Stimulated activated CD4-positive, alpha-beta T cell treated with anti-CD3 and anti-CD28 coated beads, Interleukin-15, amount 100 ng/mL, for 48 hours (primary cell): ENCODE measurements around the gene POU3F3.

Experiments used
- DNase-seq, 2 donors: peaks; one replicate each; pipeline ENCODE4 v3.0.0-alpha.2; 2020; ENCODE audit warnings: low read depth in 2 of 2

POU3F3 gene

DNA sequence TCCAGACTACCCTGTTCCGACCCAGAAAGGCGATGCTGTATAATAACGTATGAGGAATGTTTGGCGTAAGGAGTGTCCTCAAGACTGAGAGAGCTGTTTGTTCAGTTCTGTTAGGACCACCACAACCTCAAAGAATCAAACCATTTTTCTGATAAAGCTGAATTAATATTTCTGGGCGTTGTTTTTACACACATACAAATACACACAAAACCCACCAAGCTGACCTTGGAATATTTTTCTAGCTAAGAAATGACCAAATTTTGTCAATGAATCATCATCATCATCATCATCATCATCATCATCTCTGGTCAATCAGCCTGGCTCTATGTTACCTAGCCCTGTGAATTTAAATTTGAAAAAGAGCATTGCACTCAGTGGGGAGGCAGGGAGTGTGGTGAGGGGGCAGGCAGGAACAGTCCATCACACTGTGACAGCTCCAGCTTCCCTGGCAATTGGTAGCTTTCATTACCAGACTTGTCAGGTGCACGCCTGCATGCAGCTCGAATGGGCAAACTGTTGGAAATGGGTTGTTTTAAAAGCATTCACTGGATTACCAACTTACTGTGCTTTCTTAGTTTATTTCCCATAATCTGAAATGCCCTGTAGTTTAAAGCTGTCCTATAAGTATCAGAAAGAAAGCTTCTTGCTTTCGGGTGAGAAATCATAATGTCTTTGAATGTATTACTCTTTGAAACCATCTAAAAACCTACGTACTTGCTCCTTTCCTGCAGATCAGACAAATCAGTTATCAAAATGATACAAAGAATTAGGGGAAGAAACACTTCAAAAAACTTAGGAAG, 6.9 kb upstream of the POU3F3 start:
- no peak for DNase-seq

DNA sequence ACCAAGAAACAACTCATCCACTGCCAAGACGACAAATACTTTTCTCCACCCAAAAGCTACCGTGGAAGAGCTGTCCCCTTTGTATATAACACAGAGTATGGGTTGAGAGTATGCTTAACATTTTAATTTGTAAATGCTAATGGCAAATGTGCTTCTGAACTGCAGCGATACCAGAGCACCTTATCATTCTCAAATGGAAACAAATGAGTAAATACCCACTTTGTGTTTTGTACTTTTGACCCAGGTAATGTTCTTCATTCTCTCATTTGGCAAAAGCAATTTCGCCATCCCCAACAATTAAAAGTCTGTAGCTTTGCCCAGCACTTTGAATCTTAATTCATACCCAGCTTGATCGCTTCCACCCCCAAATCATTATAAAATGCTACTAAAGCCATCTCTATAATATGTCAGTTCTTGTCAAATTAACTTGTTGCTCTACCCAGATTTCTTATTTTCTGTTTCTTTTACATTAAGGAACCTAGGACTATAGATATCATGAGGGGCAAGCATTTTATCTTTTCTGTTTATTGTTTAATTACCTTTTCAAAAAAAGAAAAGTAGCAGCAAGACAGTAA, 6.2 kb upstream of the POU3F3 start:
- no peak for DNase-seq

DNA sequence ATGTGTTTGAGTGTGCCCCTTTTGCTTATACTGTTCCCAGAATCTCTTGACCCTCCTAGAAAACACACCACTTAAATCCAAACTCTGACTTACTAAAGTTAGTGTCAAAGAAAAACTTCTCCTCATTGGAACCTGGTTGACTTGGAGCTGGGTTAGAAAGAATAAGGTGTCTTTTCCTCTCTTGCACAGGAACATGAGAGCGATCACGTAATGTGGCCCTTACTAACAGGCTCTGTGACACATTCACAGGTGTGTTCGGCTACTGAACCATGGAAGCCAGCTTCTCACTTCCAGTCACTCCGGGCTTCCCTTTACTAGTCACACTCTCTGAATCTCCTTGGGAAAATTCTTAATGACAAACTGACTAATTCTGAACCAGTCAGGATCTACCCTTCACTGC, 5.4 kb upstream of the POU3F3 start:
- no peak for DNase-seq

DNA sequence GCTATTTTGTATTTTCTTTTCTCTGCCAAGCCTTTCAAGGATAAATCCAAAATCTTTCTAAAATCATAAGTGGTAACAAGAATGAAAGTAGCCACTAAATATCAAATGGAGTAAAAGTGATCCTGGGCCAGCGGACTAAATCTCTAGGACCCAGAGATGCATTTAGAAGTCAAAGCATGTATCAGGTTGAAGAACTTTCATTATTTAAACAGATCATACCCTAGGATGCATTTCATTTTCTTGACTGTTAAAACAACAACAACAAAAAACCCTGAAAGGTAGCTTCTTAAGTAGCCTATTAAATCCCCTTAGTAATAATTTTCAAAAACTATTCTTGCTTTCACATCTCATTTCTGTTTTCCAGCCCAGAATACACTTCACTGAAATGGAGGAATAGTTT, 4.8 kb upstream of the POU3F3 start:
- DNase-seq = no peak

DNA sequence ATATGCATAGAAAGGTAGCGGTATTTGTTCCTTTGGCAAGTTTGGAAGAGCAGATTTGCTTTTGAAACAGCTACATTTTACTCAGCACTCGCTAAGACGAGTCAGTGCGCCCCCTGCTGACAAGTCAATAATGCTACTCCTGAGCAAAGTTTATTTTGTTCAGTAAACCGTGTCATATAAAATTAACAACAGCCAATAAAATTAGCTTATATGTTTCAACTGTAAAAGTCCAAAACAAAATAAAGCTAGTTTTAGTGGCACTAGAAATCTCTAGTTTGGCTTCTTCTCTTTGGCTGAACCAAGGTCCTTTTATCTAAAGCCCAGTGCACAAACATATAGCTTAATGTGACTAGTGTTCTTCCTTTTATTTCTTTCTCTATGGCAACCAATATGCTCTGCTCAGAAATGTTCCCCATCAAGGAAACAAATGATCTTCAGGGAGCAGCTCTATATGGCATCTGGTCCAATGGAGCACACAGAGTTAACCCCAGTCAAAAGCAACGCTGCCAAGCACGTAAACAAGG, 4.2 kb upstream of the POU3F3 start:
- DNase-seq = peak; percentile 42 to 57

DNA sequence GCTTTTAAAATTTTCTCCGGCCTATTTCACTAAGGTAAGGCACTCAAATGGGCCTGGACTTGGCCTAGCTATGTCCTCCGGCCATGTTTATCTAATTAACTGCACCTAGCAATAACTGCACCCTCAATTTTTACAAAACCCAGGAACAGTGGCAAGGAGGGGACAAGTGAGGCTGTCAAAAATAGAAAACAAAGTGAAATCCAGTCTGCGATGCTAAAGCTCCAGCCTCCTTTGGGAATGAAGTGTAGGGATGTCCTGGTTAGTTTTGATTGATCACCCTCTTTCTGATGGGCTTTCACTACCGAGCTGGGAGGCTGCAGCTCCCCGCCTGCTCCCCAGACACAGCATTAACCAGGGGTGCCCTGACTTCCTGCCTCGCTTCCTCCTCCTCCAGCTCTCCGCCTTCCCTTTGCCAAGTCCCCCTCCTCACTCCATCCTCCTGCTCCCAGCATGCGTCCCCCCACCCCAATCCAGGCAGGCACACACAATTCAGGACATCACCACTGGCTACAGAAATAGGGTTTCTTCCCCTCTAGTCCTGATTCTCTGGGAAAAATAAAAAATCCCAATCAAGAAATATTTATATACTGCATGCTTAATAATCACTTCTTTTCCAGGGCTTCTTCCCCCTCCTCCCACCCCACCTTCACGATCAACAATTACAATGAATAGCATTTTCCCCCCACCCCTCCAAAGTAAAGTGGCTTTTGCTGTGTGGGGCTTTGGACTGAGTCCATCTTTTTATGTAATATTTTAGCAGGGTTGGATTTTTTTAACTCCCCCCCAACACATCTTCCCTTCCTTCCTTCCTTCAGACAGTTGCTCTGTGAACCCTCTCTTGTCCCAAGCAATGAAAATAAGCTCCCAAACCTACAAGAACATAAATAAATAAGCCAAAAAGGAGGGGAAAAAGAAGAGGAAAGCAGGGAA, 3.3 kb upstream of the POU3F3 start:
- no peak for DNase-seq

DNA sequence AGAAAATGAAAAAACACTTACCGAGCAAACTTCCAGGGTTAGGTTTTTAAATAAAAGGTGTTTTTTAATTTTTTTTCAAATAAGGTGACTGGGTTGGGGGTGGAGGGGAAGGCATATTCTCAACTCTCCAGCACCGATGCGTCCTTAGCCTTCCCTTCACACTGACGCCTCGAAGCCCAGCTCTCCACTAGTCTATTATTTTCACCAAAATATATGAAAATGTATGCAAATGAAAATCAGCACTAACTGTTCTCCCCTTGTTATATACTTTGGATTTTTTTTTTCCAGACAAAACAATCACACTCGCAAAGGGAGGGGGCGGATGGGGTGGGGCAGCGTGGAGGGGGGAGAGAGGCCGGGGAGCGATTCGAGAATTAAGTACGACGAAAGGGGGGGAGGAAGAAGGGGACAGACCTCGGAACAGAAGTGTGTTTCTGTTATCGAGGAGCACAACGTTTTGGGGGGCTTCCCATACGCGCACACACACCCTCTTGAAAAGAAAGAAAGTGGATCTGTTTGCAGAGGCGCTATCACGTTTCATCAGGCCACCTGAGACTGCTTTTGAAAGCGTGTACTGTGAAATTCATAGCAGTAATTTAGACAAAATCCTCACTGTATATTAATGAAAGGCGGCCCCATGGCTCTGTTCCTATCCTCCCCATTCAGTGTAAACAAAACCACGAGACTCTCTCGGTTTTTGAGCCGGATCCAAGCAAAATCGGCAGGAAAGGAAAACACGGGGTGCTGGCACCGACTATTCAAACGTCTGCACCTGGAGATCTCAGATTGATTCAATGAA, 2.4 kb upstream of the POU3F3 start:
- DNase-seq = no peak

DNA sequence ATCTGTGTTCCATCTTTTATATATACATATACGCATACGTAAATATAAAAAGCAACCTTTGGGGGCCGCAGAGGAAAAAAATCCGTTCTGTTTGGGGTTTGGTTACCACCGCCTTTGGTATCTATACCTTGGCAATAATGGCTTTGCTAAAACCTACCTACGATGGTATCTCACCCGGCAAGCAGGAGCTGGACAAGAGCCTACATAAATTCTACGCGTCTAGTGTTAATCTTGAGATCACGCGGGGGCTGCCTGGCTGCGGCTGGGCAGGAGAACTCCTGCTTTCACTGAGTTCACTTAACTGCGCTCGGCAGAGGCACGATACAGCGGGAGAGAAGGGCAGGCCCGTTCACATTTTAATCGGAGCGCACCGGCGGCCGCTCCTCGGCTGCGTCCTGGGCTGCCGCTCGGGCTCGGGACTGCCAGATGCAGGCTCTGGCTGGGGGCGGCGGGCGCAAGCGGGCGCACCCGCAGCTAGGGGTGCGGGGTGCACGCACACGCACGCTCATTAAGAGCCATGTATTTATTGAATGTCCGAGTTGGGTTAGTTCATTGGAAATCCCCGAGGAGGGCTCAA, 1.7 kb upstream of the POU3F3 start:
- DNase-seq = no peak

DNA sequence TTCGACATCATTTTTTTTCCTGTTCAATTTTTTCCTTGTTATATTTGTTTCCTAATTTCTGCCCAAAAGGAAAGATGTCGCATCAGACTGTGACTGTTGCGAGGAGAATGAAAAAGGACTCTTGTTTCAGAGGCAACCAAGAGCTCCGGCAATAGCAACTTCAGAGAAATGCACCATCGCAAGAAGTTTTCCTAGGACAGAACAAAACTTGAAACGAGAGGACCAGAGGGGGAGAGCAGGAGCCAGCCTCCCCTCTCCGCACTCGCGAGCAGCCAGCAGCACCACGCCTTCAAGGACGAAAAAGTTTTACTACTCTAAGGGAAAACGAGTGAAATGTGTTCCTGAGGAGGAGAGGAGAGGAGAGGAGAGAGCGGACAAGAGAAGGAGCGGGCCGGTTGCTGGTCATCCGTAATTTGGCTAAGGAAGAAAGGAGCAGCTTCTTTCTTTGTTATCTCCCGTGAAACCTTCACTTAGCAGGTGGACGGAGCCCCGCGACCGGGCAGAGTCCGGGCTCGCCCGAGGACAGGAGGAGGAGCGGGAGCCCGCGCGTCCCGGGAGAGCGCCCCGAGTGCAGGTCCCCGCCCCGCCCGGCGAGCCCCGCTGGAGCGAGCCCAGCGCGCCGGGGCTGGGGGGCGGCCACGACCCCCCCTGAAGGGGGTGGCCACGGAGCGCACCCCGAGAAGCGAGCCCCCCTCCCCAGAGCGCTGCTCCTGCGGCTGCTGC, 744 bp downstream of the POU3F3 start:
- no peak for DNase-seq

DNA sequence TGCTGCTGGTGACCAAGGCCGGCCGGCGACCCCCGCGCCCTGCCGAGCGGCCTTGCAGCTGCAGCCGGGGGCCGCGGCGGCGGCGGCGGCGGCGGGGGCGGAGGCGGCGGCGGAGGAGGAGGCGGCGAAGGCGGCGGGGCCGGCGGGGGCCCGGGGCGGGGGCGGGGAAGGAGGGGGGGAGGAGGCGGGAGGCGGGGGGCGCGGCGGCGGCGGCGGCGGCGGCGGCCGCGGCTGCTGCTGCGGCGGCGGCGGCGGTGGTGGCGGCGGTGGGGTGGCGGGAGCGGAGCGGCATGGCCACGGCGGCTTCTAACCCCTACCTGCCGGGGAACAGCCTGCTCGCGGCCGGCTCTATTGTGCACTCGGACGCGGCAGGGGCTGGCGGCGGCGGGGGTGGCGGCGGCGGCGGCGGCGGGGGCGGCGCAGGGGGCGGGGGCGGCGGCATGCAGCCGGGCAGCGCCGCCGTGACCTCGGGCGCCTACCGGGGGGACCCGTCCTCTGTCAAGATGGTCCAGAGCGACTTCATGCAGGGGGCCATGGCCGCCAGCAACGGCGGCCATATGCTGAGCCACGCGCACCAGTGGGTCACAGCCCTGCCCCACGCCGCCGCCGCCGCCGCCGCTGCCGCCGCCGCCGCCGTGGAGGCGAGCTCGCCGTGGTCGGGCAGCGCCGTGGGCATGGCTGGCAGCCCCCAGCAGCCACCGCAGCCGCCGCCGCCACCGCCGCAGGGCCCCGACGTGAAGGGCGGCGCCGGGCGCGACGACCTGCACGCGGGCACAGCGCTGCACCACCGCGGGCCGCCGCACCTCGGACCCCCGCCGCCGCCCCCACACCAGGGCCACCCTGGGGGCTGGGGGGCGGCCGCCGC, 1.5 kb downstream of the POU3F3 start:
- no peak for DNase-seq

DNA sequence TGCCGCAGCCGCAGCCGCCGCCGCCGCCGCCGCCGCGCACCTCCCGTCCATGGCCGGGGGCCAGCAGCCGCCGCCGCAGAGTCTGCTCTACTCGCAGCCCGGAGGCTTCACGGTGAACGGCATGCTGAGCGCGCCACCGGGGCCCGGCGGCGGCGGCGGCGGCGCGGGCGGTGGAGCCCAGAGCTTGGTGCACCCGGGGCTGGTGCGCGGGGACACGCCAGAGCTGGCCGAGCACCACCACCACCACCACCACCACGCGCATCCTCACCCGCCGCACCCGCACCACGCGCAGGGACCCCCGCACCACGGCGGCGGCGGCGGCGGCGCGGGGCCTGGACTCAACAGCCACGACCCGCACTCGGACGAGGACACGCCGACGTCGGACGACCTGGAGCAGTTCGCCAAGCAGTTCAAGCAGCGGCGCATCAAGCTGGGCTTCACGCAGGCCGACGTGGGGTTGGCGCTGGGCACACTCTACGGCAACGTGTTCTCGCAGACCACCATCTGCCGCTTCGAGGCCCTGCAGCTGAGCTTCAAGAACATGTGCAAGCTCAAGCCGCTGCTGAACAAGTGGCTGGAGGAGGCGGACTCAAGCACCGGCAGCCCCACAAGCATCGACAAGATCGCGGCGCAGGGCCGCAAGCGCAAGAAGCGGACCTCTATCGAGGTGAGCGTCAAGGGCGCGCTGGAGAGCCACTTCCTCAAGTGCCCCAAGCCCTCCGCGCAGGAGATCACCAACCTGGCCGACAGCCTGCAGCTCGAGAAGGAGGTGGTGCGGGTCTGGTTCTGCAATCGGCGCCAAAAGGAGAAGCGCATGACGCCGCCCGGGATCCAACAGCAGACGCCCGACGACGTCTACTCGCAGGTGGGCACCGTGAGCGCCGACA, 2.4 kb downstream of the POU3F3 start:
- DNase-seq = no peak

DNA sequence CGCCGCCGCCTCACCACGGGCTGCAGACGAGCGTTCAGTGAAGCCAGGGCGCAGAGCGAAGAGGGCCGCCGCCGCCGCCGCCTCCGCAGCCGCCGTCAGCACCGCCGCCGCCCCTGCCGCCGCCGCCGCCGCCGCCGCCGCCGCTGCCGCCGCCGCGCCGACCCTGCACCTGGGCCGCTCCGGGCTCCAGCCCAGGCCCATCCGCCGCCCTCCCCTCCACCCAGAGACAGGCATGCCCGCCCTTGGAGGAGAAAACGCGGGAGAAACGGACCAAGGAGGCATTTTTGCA, 3.0 kb downstream of the POU3F3 start:
- DNase-seq = no peak

DNA sequence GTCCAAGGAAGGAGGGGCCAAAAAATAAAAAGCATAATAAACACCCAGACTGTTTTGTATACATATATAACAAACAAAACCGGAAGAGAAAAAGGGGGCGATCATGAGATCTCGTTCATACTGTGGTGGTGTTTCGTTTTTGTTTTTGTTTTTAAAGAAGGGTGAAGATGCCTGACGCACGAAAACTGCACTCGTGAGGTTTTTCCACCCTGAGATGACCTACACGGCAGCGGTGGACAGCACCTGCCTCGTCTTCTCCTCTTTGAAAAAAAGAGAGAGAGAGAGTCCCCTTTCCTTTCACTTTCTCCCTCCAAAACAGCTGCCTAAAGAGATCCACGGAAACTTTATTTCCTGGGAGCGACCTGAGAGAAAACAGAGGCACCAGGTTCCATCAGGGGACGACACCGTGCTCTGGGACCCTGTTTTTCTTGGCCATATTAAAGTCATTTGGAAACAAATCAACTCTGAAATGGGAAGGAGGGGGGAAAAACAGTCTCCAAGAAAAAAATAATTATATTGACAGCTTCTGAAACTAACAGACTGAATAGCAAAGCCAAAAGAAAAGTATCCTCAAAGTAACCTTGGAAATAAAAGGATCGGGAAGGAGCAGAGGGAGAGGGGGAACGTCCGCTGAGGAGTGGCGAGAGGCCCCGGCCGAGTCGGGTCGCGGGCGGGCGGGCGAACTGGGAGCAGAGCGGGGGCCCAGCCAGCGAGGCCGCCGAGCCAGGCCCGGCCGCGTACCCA, 3.5 kb downstream of the POU3F3 start:
- no peak for DNase-seq

DNA sequence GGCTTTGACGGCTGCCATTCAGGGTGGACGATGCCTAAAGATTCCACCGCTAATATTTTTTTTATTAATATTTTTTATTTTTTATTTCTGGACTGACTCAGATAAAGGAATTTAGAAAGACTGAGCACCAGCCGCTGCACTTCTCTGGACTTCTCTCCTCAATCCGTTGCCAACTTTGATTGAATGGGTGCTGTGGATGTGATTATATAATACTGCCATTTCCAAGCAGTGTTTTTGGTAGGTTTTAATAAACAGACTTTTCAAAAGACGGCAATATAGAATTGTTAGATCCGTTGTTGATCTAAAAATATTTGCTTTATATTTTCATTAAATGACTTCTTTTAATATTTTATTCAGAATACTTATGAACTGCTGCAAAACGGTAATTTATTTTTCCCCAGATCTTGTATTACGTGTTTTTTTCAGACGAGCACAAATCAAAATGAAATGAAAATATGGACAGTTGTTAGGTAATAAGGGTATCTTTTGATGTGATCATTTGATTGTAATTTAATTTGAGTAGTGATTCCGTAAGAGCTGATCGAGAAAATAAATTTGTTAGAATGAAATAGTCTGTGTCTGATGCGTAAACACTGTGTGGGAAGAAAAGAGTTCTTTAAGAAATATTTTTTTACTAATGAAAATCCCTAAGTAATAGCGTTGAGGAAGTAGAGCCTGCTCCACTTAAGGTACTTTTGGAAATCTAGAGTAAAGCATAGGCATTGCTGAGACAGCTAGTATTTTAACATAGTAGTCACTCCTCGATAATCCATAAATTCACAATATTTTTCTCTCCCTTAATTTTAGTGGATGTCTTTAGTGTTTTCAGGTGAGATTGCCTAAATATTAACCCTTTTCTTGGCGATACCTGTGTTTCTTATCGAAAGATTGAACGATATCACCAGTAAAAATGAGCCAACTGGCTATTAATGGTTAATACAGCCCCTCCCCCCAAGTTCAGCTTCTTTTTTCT, 4.4 kb downstream of the POU3F3 start:
- DNase-seq = no peak

DNA sequence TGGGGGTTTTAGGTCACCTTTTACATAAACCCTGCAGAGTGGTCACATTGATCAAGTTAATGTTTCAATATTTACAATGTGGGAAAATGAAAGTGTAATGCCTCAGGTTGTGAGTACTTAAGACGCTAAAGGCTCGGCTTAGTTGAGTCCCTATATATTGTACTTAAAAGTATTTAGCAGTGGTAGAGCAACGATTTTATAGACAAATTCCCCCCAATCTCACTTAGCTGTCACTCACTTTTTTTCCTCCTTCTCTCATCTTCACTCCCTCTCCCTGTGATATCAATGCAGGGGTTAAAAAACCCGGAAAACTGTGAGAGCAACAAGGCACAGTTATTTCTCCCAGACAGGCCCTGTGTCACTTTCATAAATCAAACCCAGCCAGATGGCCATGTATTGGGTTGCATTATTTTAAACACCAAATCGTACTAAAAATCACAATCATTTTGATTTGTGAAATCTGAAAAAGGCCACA, 5.4 kb downstream of the POU3F3 start:
- DNase-seq = no peak

DNA sequence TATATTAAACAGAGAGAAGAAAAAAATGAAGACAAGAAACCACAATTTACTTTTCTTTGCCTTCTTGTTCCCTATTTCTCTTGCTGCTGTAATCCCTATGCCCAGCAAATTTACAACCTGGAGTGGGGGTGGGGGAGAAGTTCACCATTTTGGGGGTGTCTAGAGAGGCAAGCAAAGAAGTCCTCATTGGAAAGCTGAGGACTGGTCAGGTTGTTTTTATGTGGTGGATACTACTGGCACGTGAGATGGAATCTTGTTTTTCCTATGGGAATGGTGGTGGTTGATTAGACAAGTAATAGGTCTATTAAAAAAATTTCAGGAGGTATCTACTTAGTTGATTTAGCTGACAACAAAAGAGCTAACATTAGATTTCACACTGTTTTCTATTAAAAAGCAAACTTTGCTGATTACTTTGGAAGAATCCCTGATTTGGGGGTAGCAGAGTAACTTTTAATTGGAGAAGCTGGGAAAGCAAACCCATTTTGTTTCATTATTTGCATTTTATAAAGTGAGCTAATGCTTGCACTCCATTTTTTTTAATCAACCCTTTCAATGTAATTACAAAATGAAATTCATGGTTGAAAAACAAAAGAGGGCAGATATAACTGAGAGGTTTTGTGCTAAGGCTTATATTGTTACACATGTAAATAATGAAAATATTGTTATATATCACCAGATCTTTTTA, 6.0 kb downstream of the POU3F3 start:
- DNase-seq = no peak
